Measurements from ENCODE around the gene DOK6.
A peak's percentile ranks its signal among the peaks of the same experiment; 100 is the strongest.

DOK6 gene

GRCh38 chr18:69590150-69590549 lies 189.5 kb downstream of the DOK6 start:
- Histone ChIP-seq H2AK5ac (ENCODE audit: low read depth, low read length) (no peak overlapping the region), H3K4ac (ENCODE audit: low read length) (no peak overlapping the region), H4K91ac (ENCODE audit: low read depth, low read length, poor library complexity) (no peak overlapping the region), H2BK120ac (ENCODE audit: low read depth, low read length) (no peak overlapping the region), H3K14ac (ENCODE audit: low read length) (no peak overlapping the region), H3K4me3 (ENCODE audit: low read length in 2 of 2) (no peak overlapping the region), H3K27ac (replicated peaks; ENCODE audit: low read length) (no peak overlapping the region), H3K23ac (ENCODE audit: low read depth, low read length, poor library complexity) (no peak overlapping the region), H3K36me3 (replicated peaks in 1 of 2; ENCODE audit: control insufficient read depth in 2 of 2, insufficient read depth in 2 of 2, low read length in 2 of 2) (no peaks in the 10 kb centered on the region), H2AFZ (ENCODE audit: low read length) (no peak overlapping the region), H3K18ac (ENCODE audit: low read length) (no peak overlapping the region), H3K9me3 (replicated peaks in 1 of 2; ENCODE audit: control insufficient read depth in 2 of 2, insufficient read depth in 1 of 2, low read depth in 1 of 2, low read length in 2 of 2) (no peaks in the 10 kb centered on the region), H4K8ac (ENCODE audit: low read depth, low read length) (no peak overlapping the region), H3K79me1 (ENCODE audit: low read depth, low read length) (no peaks in the 10 kb centered on the region), H2BK12ac (ENCODE audit: low read length) (no peak overlapping the region), H3K4me1 (ENCODE audit: control insufficient read depth in 2 of 2, insufficient read depth in 1 of 2, low read depth in 1 of 2, low read length in 2 of 2) (no peaks in the 10 kb centered on the region), H3K4me2 (ENCODE audit: insufficient read depth, low read length, poor library complexity, severe bottlenecking) (no peak overlapping the region), H2BK5ac (ENCODE audit: low read length) (no peak overlapping the region), H3K9ac (ENCODE audit: low read depth, low read length, poor library complexity) (no peak overlapping the region), H3K27me3 (ENCODE audit: control insufficient read depth in 3 of 3, insufficient read depth in 3 of 3, low read depth in 1 of 3, low read length in 3 of 3) (no peaks in the 10 kb centered on the region), H2BK15ac (ENCODE audit: low read length) (no peak overlapping the region)
- WGBS, 2 donors (ENCODE audit: extremely low coverage in 2 of 2, insufficient read length in 2 of 2, insufficient replicate concordance in 1 of 2) = no CpG with 5 or more reads among the region's 3 CpGs
- no peak for DNase-seq (ENCODE audit: low spot score)

- H2AFZ ChIP-seq (ENCODE audit: low read length) = no peak overlapping the region
- H2BK15ac ChIP-seq (ENCODE audit: low read length) = no peak overlapping the region
- no peak overlapping the region for H2BK12ac ChIP-seq (ENCODE audit: low read length)
- no peaks in the 10 kb centered on the region for H3K79me1 ChIP-seq (ENCODE audit: low read depth, low read length)
- H3K4ac ChIP-seq (ENCODE audit: low read length) = no peak overlapping the region
- no peaks in the 10 kb centered on the region for H3K27me3 ChIP-seq (ENCODE audit: control insufficient read depth in 3 of 3, insufficient read depth in 3 of 3, low read depth in 1 of 3, low read length in 3 of 3)
- H3K9me3 ChIP-seq (replicated peaks in 1 of 2; ENCODE audit: control insufficient read depth in 2 of 2, insufficient read depth in 1 of 2, low read depth in 1 of 2, low read length in 2 of 2) = peaks cover 2% of the 10 kb centered on the region in 2 donors
- no peaks in the 10 kb centered on the region for H3K36me3 ChIP-seq (replicated peaks in 1 of 2; ENCODE audit: control insufficient read depth in 2 of 2, insufficient read depth in 2 of 2, low read length in 2 of 2)
- H4K8ac ChIP-seq (ENCODE audit: low read depth, low read length) = no peak overlapping the region
- no peak for DNase-seq (ENCODE audit: low spot score)
- H3K4me3 ChIP-seq (ENCODE audit: low read length in 2 of 2) = no peak overlapping the region
- H2AK5ac ChIP-seq (ENCODE audit: low read depth, low read length) = no peak overlapping the region
- H4K91ac ChIP-seq (ENCODE audit: low read depth, low read length, poor library complexity) = no peak overlapping the region
- no peak overlapping the region for H3K27ac ChIP-seq (replicated peaks; ENCODE audit: low read length)
- no peak overlapping the region for H3K18ac ChIP-seq (ENCODE audit: low read length)
- no CpG with 5 or more reads among the region's 4 CpGs for WGBS, 2 donors (ENCODE audit: extremely low coverage in 2 of 2, insufficient read length in 2 of 2, insufficient replicate concordance in 1 of 2)
- H3K4me2 ChIP-seq (ENCODE audit: insufficient read depth, low read length, poor library complexity, severe bottlenecking) = no peak overlapping the region
- no peak overlapping the region for H2BK5ac ChIP-seq (ENCODE audit: low read length)
- no peak overlapping the region for H3K9ac ChIP-seq (ENCODE audit: low read depth, low read length, poor library complexity)
- H3K23ac ChIP-seq (ENCODE audit: low read depth, low read length, poor library complexity) = no peak overlapping the region
- H2BK120ac ChIP-seq (ENCODE audit: low read depth, low read length) = no peak overlapping the region
- no peaks in the 10 kb centered on the region for H3K4me1 ChIP-seq (ENCODE audit: control insufficient read depth in 2 of 2, insufficient read depth in 1 of 2, low read depth in 1 of 2, low read length in 2 of 2)
- H3K14ac ChIP-seq (ENCODE audit: low read length) = no peak overlapping the region
These were observed 195.7 kb downstream of the DOK6 start for GRCh38 chr18:69596345-69596744.

GRCh38 chr18:69597561-69597960 lies 196.9 kb downstream of the DOK6 start:
- no peak overlapping the region for H4K91ac ChIP-seq (ENCODE audit: low read depth, low read length, poor library complexity)
- H3K14ac ChIP-seq (ENCODE audit: low read length) = peak overlapping the region; percentile 75
- no CpG with 5 or more reads among the region's 5 CpGs for WGBS, 2 donors (ENCODE audit: extremely low coverage in 2 of 2, insufficient read length in 2 of 2, insufficient replicate concordance in 1 of 2)
- no peaks in the 10 kb centered on the region for H3K79me1 ChIP-seq (ENCODE audit: low read depth, low read length)
- H2AK5ac ChIP-seq (ENCODE audit: low read depth, low read length) = no peak overlapping the region
- DNase-seq (ENCODE audit: low spot score) = no peak
- H3K23ac ChIP-seq (ENCODE audit: low read depth, low read length, poor library complexity) = no peak overlapping the region
- H3K36me3 ChIP-seq (replicated peaks in 1 of 2; ENCODE audit: control insufficient read depth in 2 of 2, insufficient read depth in 2 of 2, low read length in 2 of 2) = no peaks in the 10 kb centered on the region
- no peak overlapping the region for H3K18ac ChIP-seq (ENCODE audit: low read length)
- no peak overlapping the region for H2BK15ac ChIP-seq (ENCODE audit: low read length)
- no peak overlapping the region for H2BK12ac ChIP-seq (ENCODE audit: low read length)
- no peak overlapping the region for H3K27ac ChIP-seq (replicated peaks; ENCODE audit: low read length)
- no peak overlapping the region for H4K8ac ChIP-seq (ENCODE audit: low read depth, low read length)
- H3K4me1 ChIP-seq (ENCODE audit: control insufficient read depth in 2 of 2, insufficient read depth in 1 of 2, low read depth in 1 of 2, low read length in 2 of 2) = no peaks in the 10 kb centered on the region
- H3K9ac ChIP-seq (ENCODE audit: low read depth, low read length, poor library complexity) = no peak overlapping the region
- no peak overlapping the region for H3K4ac ChIP-seq (ENCODE audit: low read length)
- no peak overlapping the region for H3K4me3 ChIP-seq (ENCODE audit: low read length in 2 of 2)
- no peak overlapping the region for H3K4me2 ChIP-seq (ENCODE audit: insufficient read depth, low read length, poor library complexity, severe bottlenecking)
- peaks cover 2% of the 10 kb centered on the region in 2 donors for H3K9me3 ChIP-seq (replicated peaks in 1 of 2; ENCODE audit: control insufficient read depth in 2 of 2, insufficient read depth in 1 of 2, low read depth in 1 of 2, low read length in 2 of 2)
- no peak overlapping the region for H2AFZ ChIP-seq (ENCODE audit: low read length)
- no peak overlapping the region for H2BK5ac ChIP-seq (ENCODE audit: low read length)
- H3K27me3 ChIP-seq (ENCODE audit: control insufficient read depth in 3 of 3, insufficient read depth in 3 of 3, low read depth in 1 of 3, low read length in 3 of 3) = no peaks in the 10 kb centered on the region
- no peak overlapping the region for H2BK120ac ChIP-seq (ENCODE audit: low read depth, low read length)

DNA sequence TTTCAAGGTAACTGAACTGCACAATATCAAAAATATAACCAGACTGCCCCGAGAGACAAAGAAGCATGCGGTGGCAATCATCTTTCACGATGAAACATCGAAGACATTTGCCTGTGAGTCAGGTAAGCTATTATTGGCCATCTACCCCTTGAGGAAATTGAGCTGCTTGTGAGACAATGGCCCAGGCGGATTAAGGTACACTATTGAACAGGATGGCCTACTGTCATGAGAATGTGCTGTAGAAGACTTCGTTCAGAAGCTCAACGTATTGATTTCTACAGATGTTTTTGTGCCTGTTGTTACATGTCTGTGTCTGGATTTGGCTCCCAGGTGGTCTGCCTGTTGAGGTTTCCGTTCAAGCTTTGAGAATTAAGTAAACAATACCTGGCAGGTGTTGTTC lies 198.7 kb downstream of the DOK6 start:
- no CpG with 5 or more reads among the region's 8 CpGs for WGBS, 2 donors (ENCODE audit: extremely low coverage in 2 of 2, insufficient read length in 2 of 2, insufficient replicate concordance in 1 of 2)
- H2BK120ac ChIP-seq (ENCODE audit: low read depth, low read length) = no peak overlapping the region
- H2AK5ac ChIP-seq (ENCODE audit: low read depth, low read length) = no peak overlapping the region
- H3K36me3 ChIP-seq (replicated peaks in 1 of 2; ENCODE audit: control insufficient read depth in 2 of 2, insufficient read depth in 2 of 2, low read length in 2 of 2) = no peaks in the 10 kb centered on the region
- H4K91ac ChIP-seq (ENCODE audit: low read depth, low read length, poor library complexity) = no peak overlapping the region
- H2AFZ ChIP-seq (ENCODE audit: low read length) = no peak overlapping the region
- no peak overlapping the region for H3K18ac ChIP-seq (ENCODE audit: low read length)
- H4K8ac ChIP-seq (ENCODE audit: low read depth, low read length) = no peak overlapping the region
- no peak overlapping the region for H3K14ac ChIP-seq (ENCODE audit: low read length)
- H3K4me2 ChIP-seq (ENCODE audit: insufficient read depth, low read length, poor library complexity, severe bottlenecking) = no peak overlapping the region
- no peak for DNase-seq (ENCODE audit: low spot score)
- H3K23ac ChIP-seq (ENCODE audit: low read depth, low read length, poor library complexity) = no peak overlapping the region
- H2BK5ac ChIP-seq (ENCODE audit: low read length) = no peak overlapping the region
- H2BK15ac ChIP-seq (ENCODE audit: low read length) = no peak overlapping the region
- H3K4me3 ChIP-seq (ENCODE audit: low read length in 2 of 2) = no peak overlapping the region
- H3K9ac ChIP-seq (ENCODE audit: low read depth, low read length, poor library complexity) = no peak overlapping the region
- H3K79me1 ChIP-seq (ENCODE audit: low read depth, low read length) = no peaks in the 10 kb centered on the region
- no peaks in the 10 kb centered on the region for H3K4me1 ChIP-seq (ENCODE audit: control insufficient read depth in 2 of 2, insufficient read depth in 1 of 2, low read depth in 1 of 2, low read length in 2 of 2)
- H3K27ac ChIP-seq (replicated peaks; ENCODE audit: low read length) = no peak overlapping the region
- H3K9me3 ChIP-seq (replicated peaks in 1 of 2; ENCODE audit: control insufficient read depth in 2 of 2, insufficient read depth in 1 of 2, low read depth in 1 of 2, low read length in 2 of 2) = peaks cover 2% of the 10 kb centered on the region in 2 donors
- H2BK12ac ChIP-seq (ENCODE audit: low read length) = no peak overlapping the region
- no peak overlapping the region for H3K4ac ChIP-seq (ENCODE audit: low read length)
- H3K27me3 ChIP-seq (ENCODE audit: control insufficient read depth in 3 of 3, insufficient read depth in 3 of 3, low read depth in 1 of 3, low read length in 3 of 3) = no peaks in the 10 kb centered on the region
